Activated CD8-positive, alpha-beta T cell treated with anti-CD3 and anti-CD28 coated beads, Interleukin-2, amount 10 ng/mL, durations not matched to agents 7 days and 5 days (primary cell): Measurements from ENCODE around the gene SCN3A. TPM values are rescaled to one million over a fixed set of nuclear protein-coding genes. Genes with fewer than 3 reads are reported as not detected.

Experiments
- ATAC-seq: fragments of 150-1000 bp; cut with Tn5 transposase; one replicate; pipeline ENCODE4 v1.10.0; 2021; ENCODE audit warnings: moderate library complexity
- CTCF ChIA-PET: fragments of 350-600 bp; sonication (Branson Sonifier 250); formaldehyde crosslinking; loops from one replicate; lab custom pipeline; 2021; ENCODE audit warnings: antibody characterized with exemption; lab: Charles Lee
- POLR2A ChIA-PET: fragments of 350-600 bp; sonication (Branson Sonifier 250); formaldehyde crosslinking; loops from one replicate; lab custom pipeline; 2021; ENCODE audit warnings: antibody characterized with exemption; lab: Charles Lee
- DNase-seq: peaks from one replicate; pipeline ENCODE4 v3.0.0-alpha.2; 2020
- H3K27ac Mint-ChIP-seq: one replicate; pipeline ENCODE4 v1.8.0; 2021; ENCODE audit warnings: mild to moderate bottlenecking, mixed read lengths
- H3K27me3 Mint-ChIP-seq: one replicate; pipeline ENCODE4 v1.8.0; 2021; ENCODE audit warnings: low read depth, mixed read lengths
- H3K36me3 Mint-ChIP-seq: one replicate; pipeline ENCODE4 v1.8.0; 2021; ENCODE audit warnings: low read depth, mixed read lengths
- H3K4me1 Mint-ChIP-seq: one replicate; pipeline ENCODE4 v1.8.0; 2021; ENCODE audit warnings: low read depth, mixed read lengths
- H3K4me3 Mint-ChIP-seq: one replicate; pipeline ENCODE4 v1.8.0; 2021; ENCODE audit warnings: mild to moderate bottlenecking, mixed read lengths
- H3K9me3 Mint-ChIP-seq: one replicate; pipeline ENCODE4 v1.8.0; 2022; ENCODE audit warnings: mixed read lengths; ENCODE audit not compliant: insufficient read depth
- total RNA-seq, 2 experiments: library from RNA; stranded (reverse); gene quantifications; one replicate each; pipeline ENCODE4 v1.2.3, GENCODE V29; 2021

Gene SCN3A
- total RNA-seq, 2 experiments from 2014 or later = not detected

- POLR2A ChIA-PET = no interaction called here
- DNase-seq (no peak), ATAC-seq (no peak)
- no peaks in the 10 kb centered on the region for H3K27me3 Mint-ChIP-seq
- CTCF ChIA-PET = interaction anchor here (0.6 to 0.7 kb wide), 2 partner anchors 15 to 101 kb away, joined by 3 read pairs; no protein-coding TSS in a partner anchor
- no peaks in the 10 kb centered on the region for H3K4me1 Mint-ChIP-seq
- no peaks in the 10 kb centered on the region for H3K36me3 Mint-ChIP-seq
- no peaks in the 10 kb centered on the region for H3K9me3 Mint-ChIP-seq
- H3K4me3 Mint-ChIP-seq = no peak overlapping the region
- H3K27ac Mint-ChIP-seq = no peak overlapping the region
These were observed 62.1 kb downstream of the SCN3A start for GRCh38 chr2:165141601-165142354.

GRCh38 chr2:165126244-165126643 is 77.6 kb downstream of the SCN3A start:
- POLR2A ChIA-PET = no interaction called here
- Mint-ChIP-seq H3K4me1 (no peaks in the 10 kb centered on the region), H3K4me3 (no peak overlapping the region), H3K27me3 (no peaks in the 10 kb centered on the region), H3K36me3 (no peaks in the 10 kb centered on the region), H3K27ac (no peak overlapping the region), H3K9me3 (no peaks in the 10 kb centered on the region)
- ATAC-seq = no peak
- no peak for DNase-seq
- CTCF ChIA-PET = no interaction called here

GRCh38 chr2:165122521-165122920 is 81.3 kb downstream of the SCN3A start:
- DNase-seq = no peak
- Mint-ChIP-seq H3K4me3 (no peak overlapping the region), H3K36me3 (no peaks in the 10 kb centered on the region), H3K9me3 (no peaks in the 10 kb centered on the region), H3K27ac (no peak overlapping the region), H3K27me3 (no peaks in the 10 kb centered on the region), H3K4me1 (no peaks in the 10 kb centered on the region)
- CTCF ChIA-PET = no interaction called here
- POLR2A ChIA-PET = no interaction called here
- ATAC-seq = no peak

GRCh38 chr2:165120740-165121467 is 82.9 kb downstream of the SCN3A start:
- POLR2A ChIA-PET = no interaction called here
- Mint-ChIP-seq H3K4me3 (no peak overlapping the region), H3K9me3 (no peaks in the 10 kb centered on the region), H3K36me3 (no peaks in the 10 kb centered on the region), H3K4me1 (no peaks in the 10 kb centered on the region), H3K27ac (no peak overlapping the region), H3K27me3 (no peaks in the 10 kb centered on the region)
- ATAC-seq (no peak), DNase-seq (no peak)
- CTCF ChIA-PET = no interaction called here

GRCh38 chr2:165115258-165115657 is 88.6 kb downstream of the SCN3A start:
- no peaks in the 10 kb centered on the region for H3K9me3 Mint-ChIP-seq
- ATAC-seq (no peak), DNase-seq (no peak)
- H3K4me1 Mint-ChIP-seq = no peaks in the 10 kb centered on the region
- ChIA-PET POLR2A (no interaction called here), CTCF (interaction anchor here (1.0 kb wide), 1 partner anchor 19 kb away, joined by 4 read pairs; no protein-coding TSS in a partner anchor)
- no peak overlapping the region for H3K4me3 Mint-ChIP-seq
- H3K27me3 Mint-ChIP-seq = no peaks in the 10 kb centered on the region
- no peaks in the 10 kb centered on the region for H3K36me3 Mint-ChIP-seq
- no peak overlapping the region for H3K27ac Mint-ChIP-seq

GRCh38 chr2:165114346-165114939 is 89.4 kb downstream of the SCN3A start:
- Mint-ChIP-seq H3K27ac (no peak overlapping the region), H3K4me1 (no peaks in the 10 kb centered on the region), H3K4me3 (no peak overlapping the region), H3K9me3 (no peaks in the 10 kb centered on the region), H3K27me3 (no peaks in the 10 kb centered on the region), H3K36me3 (no peaks in the 10 kb centered on the region)
- ChIA-PET CTCF (interaction anchor here (1.0 kb wide), 1 partner anchor 20 kb away, joined by 4 read pairs; no protein-coding TSS in a partner anchor), POLR2A (interaction anchor here (0.7 kb wide), 1 partner anchor 219 kb away, joined by 3 read pairs; no protein-coding TSS in a partner anchor)
- DNase-seq = no peak
- ATAC-seq = no peak

- CTCF ChIA-PET = no interaction called here
- POLR2A ChIA-PET = no interaction called here
- H3K27ac Mint-ChIP-seq = no peak overlapping the region
- H3K27me3 Mint-ChIP-seq = no peaks in the 10 kb centered on the region
- H3K9me3 Mint-ChIP-seq = no peaks in the 10 kb centered on the region
- DNase-seq (no peak), ATAC-seq (no peak)
- no peak overlapping the region for H3K4me3 Mint-ChIP-seq
- no peaks in the 10 kb centered on the region for H3K4me1 Mint-ChIP-seq
- H3K36me3 Mint-ChIP-seq = no peaks in the 10 kb centered on the region
These were observed 90.4 kb downstream of the SCN3A start for GRCh38 chr2:165113414-165113813.

- Mint-ChIP-seq H3K4me1 (no peaks in the 10 kb centered on the region), H3K36me3 (no peaks in the 10 kb centered on the region)
These were observed 91.1 kb downstream of the SCN3A start for GRCh38 chr2:165112789-165113188.

GRCh38 chr2:165112133-165112573 is 91.7 kb downstream of the SCN3A start:
- POLR2A ChIA-PET = no interaction called here
- H3K36me3 Mint-ChIP-seq = no peaks in the 10 kb centered on the region
- no peak for DNase-seq
- no peak overlapping the region for H3K27ac Mint-ChIP-seq
- no peak for ATAC-seq
- no peaks in the 10 kb centered on the region for H3K9me3 Mint-ChIP-seq
- CTCF ChIA-PET = no interaction called here
- no peaks in the 10 kb centered on the region for H3K4me1 Mint-ChIP-seq
- H3K4me3 Mint-ChIP-seq = no peak overlapping the region
- no peaks in the 10 kb centered on the region for H3K27me3 Mint-ChIP-seq

More at GRCh38 chr2:165112789-165113188, 91.1 kb downstream of the SCN3A start:
- CTCF ChIA-PET = no interaction called here
- Mint-ChIP-seq H3K4me3 (no peak overlapping the region), H3K27me3 (no peaks in the 10 kb centered on the region), H3K9me3 (no peaks in the 10 kb centered on the region), H3K27ac (no peak overlapping the region)
- no peak for DNase-seq
- ATAC-seq = no peak
- POLR2A ChIA-PET = no interaction called here

- POLR2A ChIA-PET = no interaction called here
- Mint-ChIP-seq H3K9me3 (no peaks in the 10 kb centered on the region), H3K27ac (no peak overlapping the region), H3K4me3 (no peak overlapping the region), H3K27me3 (no peaks in the 10 kb centered on the region), H3K36me3 (no peaks in the 10 kb centered on the region), H3K4me1 (no peaks in the 10 kb centered on the region)
- ATAC-seq = no peak
- CTCF ChIA-PET = no interaction called here
- no peak for DNase-seq
These were observed 93.5 kb downstream of the SCN3A start for GRCh38 chr2:165110394-165110793.

- no peaks in the 10 kb centered on the region for H3K36me3 Mint-ChIP-seq
- H3K9me3 Mint-ChIP-seq = no peaks in the 10 kb centered on the region
- CTCF ChIA-PET = no interaction called here
- DNase-seq = no peak
- POLR2A ChIA-PET = no interaction called here
- no peak for ATAC-seq
- H3K27ac Mint-ChIP-seq = no peak overlapping the region
- H3K27me3 Mint-ChIP-seq = no peaks in the 10 kb centered on the region
- no peaks in the 10 kb centered on the region for H3K4me1 Mint-ChIP-seq
- H3K4me3 Mint-ChIP-seq = no peak overlapping the region
These were observed 93.9 kb downstream of the SCN3A start for GRCh38 chr2:165109915-165110314.

- POLR2A ChIA-PET = no interaction called here
These were observed 97.9 kb downstream of the SCN3A start for GRCh38 chr2:165105926-165106325.

More at GRCh38 chr2:165105926-165106325, 97.9 kb downstream of the SCN3A start:
- H3K4me3 Mint-ChIP-seq = no peak overlapping the region
- CTCF ChIA-PET = no interaction called here
- no peaks in the 10 kb centered on the region for H3K27me3 Mint-ChIP-seq
- H3K4me1 Mint-ChIP-seq = no peaks in the 10 kb centered on the region
- DNase-seq = no peak
- H3K9me3 Mint-ChIP-seq = no peaks in the 10 kb centered on the region
- ATAC-seq = no peak
- H3K36me3 Mint-ChIP-seq = no peaks in the 10 kb centered on the region
- H3K27ac Mint-ChIP-seq = no peak overlapping the region
